ENCODE data around the gene STRIT1. TPM values are rescaled to one million over a fixed set of nuclear protein-coding genes. Genes with fewer than 3 reads are reported as not detected.

Gene STRIT1
- total RNA-seq, 2 donors from 2014 or later, result 4.9 TPM; not detected in 1

- TF ChIP-seq POLR2AphosphoS5 (IDR thresholded peaks at IDR 0.05) (no peak), CTCF (IDR thresholded peaks at IDR 0.05) (no peak), POLR2A (IDR thresholded peaks at IDR 0.05) (no peak)
- 74% methylated on average over 2 of the region's 2 CpGs for WGBS
- no peak overlapping the region for H3K27ac ChIP-seq
- no peak overlapping the region for H3K4me3 ChIP-seq
- no peaks in the 10 kb centered on the region for H3K9me3 ChIP-seq
- intact Hi-C loops (cut with DNase I), result no loop called here
- DNase-seq (ENCODE audit: low spot score), result no peak
- no peaks in the 10 kb centered on the region for H3K36me3 ChIP-seq
- H3K4me1 ChIP-seq (replicated peaks), result no peaks in the 10 kb centered on the region
- no peaks in the 10 kb centered on the region for H3K27me3 ChIP-seq (replicated peaks; ENCODE audit: insufficient read depth)
Measured at GRCh38 chr3:155302481-155302880, 9.0 kb upstream of the STRIT1 start.

- Histone ChIP-seq H3K27me3 (replicated peaks; ENCODE audit: insufficient read depth) (no peaks in the 10 kb centered on the region), H3K27ac (no peak overlapping the region), H3K36me3 (no peaks in the 10 kb centered on the region), H3K9me3 (no peaks in the 10 kb centered on the region), H3K4me3 (no peak overlapping the region), H3K4me1 (replicated peaks) (no peaks in the 10 kb centered on the region)
- DNase-seq (ENCODE audit: low spot score), result no peak
- intact Hi-C loops (cut with DNase I), result no loop called here
- TF ChIP-seq POLR2AphosphoS5 (IDR thresholded peaks at IDR 0.05) (no peak), CTCF (IDR thresholded peaks at IDR 0.05) (no peak), POLR2A (IDR thresholded peaks at IDR 0.05) (no peak)
Measured at GRCh38 chr3:155297100-155297499, 3.6 kb upstream of the STRIT1 start.

GRCh38 chr3:155296413-155296812 lies 2.9 kb upstream of the STRIT1 start:
- Histone ChIP-seq H3K4me1 (replicated peaks) (no peaks in the 10 kb centered on the region), H3K9me3 (no peaks in the 10 kb centered on the region), H3K27me3 (replicated peaks; ENCODE audit: insufficient read depth) (no peaks in the 10 kb centered on the region), H3K27ac (no peak overlapping the region), H3K4me3 (no peak overlapping the region), H3K36me3 (no peaks in the 10 kb centered on the region)
- TF ChIP-seq POLR2AphosphoS5 (IDR thresholded peaks at IDR 0.05) (no peak), POLR2A (IDR thresholded peaks at IDR 0.05) (no peak), CTCF (IDR thresholded peaks at IDR 0.05) (no peak)
- intact Hi-C loops (cut with DNase I), result no loop called here
- no peak for DNase-seq (ENCODE audit: low spot score)

GRCh38 chr3:155292693-155293092 lies 790 bp downstream of the STRIT1 start:
- no peak for DNase-seq (ENCODE audit: low spot score)
- TF ChIP-seq POLR2A (IDR thresholded peaks at IDR 0.05) (no peak), POLR2AphosphoS5 (IDR thresholded peaks at IDR 0.05) (no peak), CTCF (IDR thresholded peaks at IDR 0.05) (no peak)
- Histone ChIP-seq H3K36me3 (no peaks in the 10 kb centered on the region), H3K9me3 (no peaks in the 10 kb centered on the region), H3K27ac (no peak overlapping the region), H3K4me1 (replicated peaks) (no peaks in the 10 kb centered on the region), H3K4me3 (no peak overlapping the region), H3K27me3 (replicated peaks; ENCODE audit: insufficient read depth) (no peaks in the 10 kb centered on the region)
- WGBS, result 82% methylated on average over 2 of the region's 2 CpGs
- intact Hi-C loops (cut with DNase I), result no loop called here

GRCh38 chr3:155292133-155292532 lies 1.4 kb downstream of the STRIT1 start:
- Histone ChIP-seq H3K9me3 (no peaks in the 10 kb centered on the region), H3K27ac (no peak overlapping the region), H3K4me3 (no peak overlapping the region), H3K4me1 (replicated peaks) (no peaks in the 10 kb centered on the region), H3K36me3 (no peaks in the 10 kb centered on the region), H3K27me3 (replicated peaks; ENCODE audit: insufficient read depth) (no peaks in the 10 kb centered on the region)
- intact Hi-C loops (cut with DNase I), result no loop called here
- no peak for DNase-seq (ENCODE audit: low spot score)
- WGBS, result 73% methylated on average over 1 of the region's 1 CpG
- no peak for TF ChIP-seq POLR2A (IDR thresholded peaks at IDR 0.05)
- no peak for TF ChIP-seq POLR2AphosphoS5 (IDR thresholded peaks at IDR 0.05)
- TF ChIP-seq CTCF (IDR thresholded peaks at IDR 0.05), result no peak
